Measurements from ENCODE around the gene HELZ.

DNA sequence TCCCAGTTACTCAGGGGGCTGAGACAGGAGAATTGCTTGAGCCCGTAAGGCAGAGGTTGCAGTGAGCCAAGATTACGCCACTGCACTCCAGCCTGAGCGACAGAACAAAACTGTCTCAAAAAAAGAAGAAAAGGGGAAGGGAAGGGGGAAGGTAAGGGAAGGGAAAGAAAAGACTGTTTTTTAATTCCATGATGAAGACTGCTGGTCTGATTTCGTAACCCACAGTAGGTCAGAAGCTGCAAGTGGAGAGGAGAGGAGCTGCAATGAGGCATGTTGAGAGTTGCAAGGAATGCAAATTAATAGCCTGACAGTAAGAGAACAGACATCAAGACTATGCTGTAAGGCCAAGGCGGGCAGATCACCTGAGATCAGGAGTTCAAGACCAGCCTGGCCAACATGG is 33.3 kb downstream of the HELZ start:
- TF ChIP-seq ZNF416 (tag by site-specific recombination; IDR thresholded peaks at IDR 0.05) (no peak), YY1 (tag by site-specific recombination; IDR thresholded peaks at IDR 0.05) (no peak), ZFP37 (tag by site-specific recombination; IDR thresholded peaks at IDR 0.05) (no peak), ZNF768 (tag by site-specific recombination; IDR thresholded peaks at IDR 0.05) (no peak), ZNF274 (IDR thresholded peaks at IDR 0.05; ENCODE audit: low read length) (no peak), ZNF274 (tag by site-specific recombination; IDR thresholded peaks at IDR 0.05; ENCODE audit: borderline replicate concordance) (no peak), ZFHX2 (tag by site-specific recombination; conservative IDR thresholded peaks at IDR 0.05) (no peak), ZEB2 (tag by site-specific recombination; IDR thresholded peaks at IDR 0.05) (no peak), BCL11A (tag by site-specific recombination; IDR thresholded peaks at IDR 0.05; ENCODE audit: low read depth) (no peak)
- TF ChIP-seq, protein P1, sequence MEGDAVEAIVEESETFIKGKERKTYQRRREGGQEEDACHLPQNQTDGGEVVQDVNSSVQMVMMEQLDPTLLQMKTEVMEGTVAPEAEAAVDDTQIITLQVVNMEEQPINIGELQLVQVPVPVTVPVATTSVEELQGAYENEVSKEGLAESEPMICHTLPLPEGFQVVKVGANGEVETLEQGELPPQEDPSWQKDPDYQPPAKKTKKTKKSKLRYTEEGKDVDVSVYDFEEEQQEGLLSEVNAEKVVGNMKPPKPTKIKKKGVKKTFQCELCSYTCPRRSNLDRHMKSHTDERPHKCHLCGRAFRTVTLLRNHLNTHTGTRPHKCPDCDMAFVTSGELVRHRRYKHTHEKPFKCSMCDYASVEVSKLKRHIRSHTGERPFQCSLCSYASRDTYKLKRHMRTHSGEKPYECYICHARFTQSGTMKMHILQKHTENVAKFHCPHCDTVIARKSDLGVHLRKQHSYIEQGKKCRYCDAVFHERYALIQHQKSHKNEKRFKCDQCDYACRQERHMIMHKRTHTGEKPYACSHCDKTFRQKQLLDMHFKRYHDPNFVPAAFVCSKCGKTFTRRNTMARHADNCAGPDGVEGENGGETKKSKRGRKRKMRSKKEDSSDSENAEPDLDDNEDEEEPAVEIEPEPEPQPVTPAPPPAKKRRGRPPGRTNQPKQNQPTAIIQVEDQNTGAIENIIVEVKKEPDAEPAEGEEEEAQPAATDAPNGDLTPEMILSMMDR (tag by site-specific recombination; IDR thresholded peaks at IDR 0.05) = no peak
- TF ChIP-seq, protein P2, sequence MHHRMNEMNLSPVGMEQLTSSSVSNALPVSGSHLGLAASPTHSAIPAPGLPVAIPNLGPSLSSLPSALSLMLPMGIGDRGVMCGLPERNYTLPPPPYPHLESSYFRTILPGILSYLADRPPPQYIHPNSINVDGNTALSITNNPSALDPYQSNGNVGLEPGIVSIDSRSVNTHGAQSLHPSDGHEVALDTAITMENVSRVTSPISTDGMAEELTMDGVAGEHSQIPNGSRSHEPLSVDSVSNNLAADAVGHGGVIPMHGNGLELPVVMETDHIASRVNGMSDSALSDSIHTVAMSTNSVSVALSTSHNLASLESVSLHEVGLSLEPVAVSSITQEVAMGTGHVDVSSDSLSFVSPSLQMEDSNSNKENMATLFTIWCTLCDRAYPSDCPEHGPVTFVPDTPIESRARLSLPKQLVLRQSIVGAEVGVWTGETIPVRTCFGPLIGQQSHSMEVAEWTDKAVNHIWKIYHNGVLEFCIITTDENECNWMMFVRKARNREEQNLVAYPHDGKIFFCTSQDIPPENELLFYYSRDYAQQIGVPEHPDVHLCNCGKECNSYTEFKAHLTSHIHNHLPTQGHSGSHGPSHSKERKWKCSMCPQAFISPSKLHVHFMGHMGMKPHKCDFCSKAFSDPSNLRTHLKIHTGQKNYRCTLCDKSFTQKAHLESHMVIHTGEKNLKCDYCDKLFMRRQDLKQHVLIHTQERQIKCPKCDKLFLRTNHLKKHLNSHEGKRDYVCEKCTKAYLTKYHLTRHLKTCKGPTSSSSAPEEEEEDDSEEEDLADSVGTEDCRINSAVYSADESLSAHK (tag by site-specific recombination; IDR thresholded peaks at IDR 0.05) = no peak
- TF ChIP-seq, protein P3, sequence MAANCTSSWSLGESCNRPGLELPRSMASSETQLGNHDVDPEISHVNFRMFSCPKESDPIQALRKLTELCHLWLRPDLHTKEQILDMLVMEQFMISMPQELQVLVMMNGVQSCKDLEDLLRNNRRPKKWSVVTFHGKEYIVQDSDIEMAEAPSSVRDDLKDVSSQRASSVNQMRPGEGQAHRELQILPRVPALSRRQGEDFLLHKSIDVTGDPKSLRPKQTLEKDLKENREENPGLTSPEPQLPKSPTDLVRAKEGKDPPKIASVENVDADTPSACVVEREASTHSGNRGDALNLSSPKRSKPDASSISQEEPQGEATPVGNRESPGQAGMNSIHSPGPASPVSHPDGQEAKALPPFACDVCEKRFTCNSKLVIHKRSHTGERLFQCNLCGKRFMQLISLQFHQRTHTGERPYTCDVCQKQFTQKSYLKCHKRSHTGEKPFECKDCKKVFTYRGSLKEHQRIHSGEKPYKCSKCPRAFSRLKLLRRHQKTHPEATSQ (tag by site-specific recombination; IDR thresholded peaks at IDR 0.05) = no peak
- TF ChIP-seq, protein P4, sequence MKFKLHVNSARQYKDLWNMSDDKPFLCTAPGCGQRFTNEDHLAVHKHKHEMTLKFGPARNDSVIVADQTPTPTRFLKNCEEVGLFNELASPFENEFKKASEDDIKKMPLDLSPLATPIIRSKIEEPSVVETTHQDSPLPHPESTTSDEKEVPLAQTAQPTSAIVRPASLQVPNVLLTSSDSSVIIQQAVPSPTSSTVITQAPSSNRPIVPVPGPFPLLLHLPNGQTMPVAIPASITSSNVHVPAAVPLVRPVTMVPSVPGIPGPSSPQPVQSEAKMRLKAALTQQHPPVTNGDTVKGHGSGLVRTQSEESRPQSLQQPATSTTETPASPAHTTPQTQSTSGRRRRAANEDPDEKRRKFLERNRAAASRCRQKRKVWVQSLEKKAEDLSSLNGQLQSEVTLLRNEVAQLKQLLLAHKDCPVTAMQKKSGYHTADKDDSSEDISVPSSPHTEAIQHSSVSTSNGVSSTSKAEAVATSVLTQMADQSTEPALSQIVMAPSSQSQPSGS (tag by site-specific recombination; IDR thresholded peaks at IDR 0.05; ENCODE audit: low read depth) = no peak
- TF ChIP-seq, protein P5, sequence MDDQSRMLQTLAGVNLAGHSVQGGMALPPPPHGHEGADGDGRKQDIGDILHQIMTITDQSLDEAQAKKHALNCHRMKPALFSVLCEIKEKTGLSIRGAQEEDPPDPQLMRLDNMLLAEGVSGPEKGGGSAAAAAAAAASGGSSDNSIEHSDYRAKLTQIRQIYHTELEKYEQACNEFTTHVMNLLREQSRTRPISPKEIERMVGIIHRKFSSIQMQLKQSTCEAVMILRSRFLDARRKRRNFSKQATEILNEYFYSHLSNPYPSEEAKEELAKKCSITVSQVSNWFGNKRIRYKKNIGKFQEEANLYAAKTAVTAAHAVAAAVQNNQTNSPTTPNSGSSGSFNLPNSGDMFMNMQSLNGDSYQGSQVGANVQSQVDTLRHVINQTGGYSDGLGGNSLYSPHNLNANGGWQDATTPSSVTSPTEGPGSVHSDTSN (CRISPR knock-in tag; IDR thresholded peaks at IDR 0.05) = no peak
